IMR-90 (cell line): Measurements from ENCODE around the gene TDRD7. TPM values are rescaled to one million over a fixed set of nuclear protein-coding genes. Genes with fewer than 3 reads are reported as not detected.

Experiments used
- ATAC-seq: fragments of 200-7000 bp; cut with Tn5 transposase; 2 replicates; pipeline ENCODE4 v1.9.1; 2020; ENCODE audit warnings: low read depth, mild to moderate bottlenecking, moderate library complexity
- BruUV-seq: library from RNA; stranded (reverse); fragments of 400-500 nt; replicated peaks from 2 replicates; lab custom pipeline; 2021; lab: Mats Ljungman, UMichigan
- CTCF ChIA-PET: fragments of 300-600 bp; formaldehyde crosslinking; extraction: SDS; loops from one replicate; lab custom pipeline; 2021; ENCODE audit warnings: antibody characterized with exemption; lab: Yijun Ruan, JAX
- POLR2A ChIA-PET: fragments of 300-600 bp; sonication (Branson Sonifier 250); formaldehyde crosslinking; loops from one replicate; lab custom pipeline; 2022; ENCODE audit warnings: antibody characterized with exemption; ENCODE audit not compliant: unreplicated experiment; lab: Charles Lee
- DNase-seq: peaks from one replicate; pipeline ENCODE4 v3.0.0; 2013
- H2AFZ ChIP-seq: replicated peaks from 2 replicates; pipeline ENCODE3; 2013; ENCODE audit warnings: low read length, mild to moderate bottlenecking; ENCODE audit not compliant: poor library complexity
- H2AK5ac ChIP-seq: 2 replicates; pipeline ENCODE4 v1.6.1; 2013; ENCODE audit warnings: low read depth, low read length, inconsistent platforms
- H2AK9ac ChIP-seq: replicated peaks from 2 replicates; pipeline ENCODE3; 2013; ENCODE audit warnings: mild to moderate bottlenecking, low read depth, low read length, moderate library complexity; ENCODE audit not compliant: poor library complexity
- H2BK120ac ChIP-seq: 2 replicates; pipeline ENCODE4 v1.6.1; 2013; ENCODE audit warnings: low read depth, low read length, inconsistent platforms
- H2BK15ac ChIP-seq: 3 replicates; pipeline ENCODE4 v1.6.1; 2013; ENCODE audit warnings: low read depth, low read length, inconsistent platforms
- H2BK20ac ChIP-seq: 2 replicates; pipeline ENCODE4 v1.6.1; 2013; ENCODE audit warnings: low read depth, mild to moderate bottlenecking, inconsistent platforms, low read length, moderate library complexity
- H2BK5ac ChIP-seq: 2 replicates; pipeline ENCODE4 v1.6.1; 2013; ENCODE audit warnings: mild to moderate bottlenecking, low read depth, low read length, inconsistent platforms; ENCODE audit not compliant: poor library complexity, severe bottlenecking
- H3K14ac ChIP-seq: replicated peaks from 2 replicates; pipeline ENCODE4 v1.6.1; 2013; ENCODE audit warnings: low read depth, low read length, inconsistent platforms
- H3K18ac ChIP-seq: 2 replicates; pipeline ENCODE4 v1.6.1; 2013; ENCODE audit warnings: low read depth, low read length, control low read depth
- H3K23ac ChIP-seq: 2 replicates; pipeline ENCODE4 v1.6.1; 2013; ENCODE audit warnings: low read depth, low read length, inconsistent platforms
- H3K27ac ChIP-seq: 2 replicates; pipeline ENCODE4 v1.5.1; 2013; ENCODE audit warnings: mild to moderate bottlenecking, control low read depth, low read length; ENCODE audit not compliant: insufficient read depth
- H3K27me3 ChIP-seq: 2 replicates; pipeline ENCODE4 v1.6.1; 2013; ENCODE audit warnings: low read length; ENCODE audit not compliant: control insufficient read depth, insufficient read depth
- H3K36me3 ChIP-seq: 2 replicates; pipeline ENCODE4 v1.6.1; 2013; ENCODE audit warnings: low read length, mixed read lengths; ENCODE audit not compliant: control insufficient read depth, insufficient read depth
- H3K4ac ChIP-seq: 2 replicates; pipeline ENCODE4 v1.6.1; 2013; ENCODE audit warnings: low read depth, low read length, inconsistent platforms
- H3K4me1 ChIP-seq: 2 replicates; pipeline ENCODE4 v1.6.1; 2013; ENCODE audit warnings: low read length, mixed read lengths; ENCODE audit not compliant: control insufficient read depth, insufficient read depth
- H3K4me2 ChIP-seq: 2 replicates; pipeline ENCODE4 v1.6.1; 2013; ENCODE audit warnings: low read depth, mild to moderate bottlenecking, control low read depth, low read length, moderate library complexity
- H3K4me3 ChIP-seq: 2 replicates; pipeline ENCODE4 v1.5.1; 2013; ENCODE audit warnings: low read depth, mild to moderate bottlenecking, control low read depth, low read length, moderate library complexity; ENCODE audit not compliant: insufficient read depth
- H3K56ac ChIP-seq: 2 replicates; pipeline ENCODE4 v1.6.1; 2013; ENCODE audit warnings: low read length, inconsistent platforms; ENCODE audit not compliant: insufficient read depth; ENCODE audit errors: extremely low read depth
- H3K79me1 ChIP-seq, 2 experiments: 2 replicates each; pipeline ENCODE4 v1.6.1; 2013; ENCODE audit warnings: low read length in 2 of 2, inconsistent platforms in 1 of 2, low read depth in 1 of 2
- H3K9ac ChIP-seq: 2 replicates; pipeline ENCODE4 v1.6.1; 2013; ENCODE audit warnings: low read depth, low read length, control low read depth
- H3K9me1 ChIP-seq: 2 replicates; pipeline ENCODE4 v1.6.1; 2013; ENCODE audit warnings: low read length, inconsistent platforms; ENCODE audit not compliant: insufficient read depth
- H3K9me3 ChIP-seq: 2 replicates; pipeline ENCODE4 v1.6.1; 2013; ENCODE audit warnings: low read length; ENCODE audit not compliant: control insufficient read depth, insufficient read depth
- H4K20me1 ChIP-seq: 2 replicates; pipeline ENCODE4 v1.6.1; 2013; ENCODE audit warnings: low read length, inconsistent platforms; ENCODE audit not compliant: insufficient read depth
- H4K5ac ChIP-seq: 2 replicates; pipeline ENCODE4 v1.6.1; 2013; ENCODE audit warnings: mild to moderate bottlenecking, low read depth, low read length, control low read depth
- H4K8ac ChIP-seq, 2 experiments: 2 replicates each; pipeline ENCODE4 v1.6.1; 2013; ENCODE audit warnings: low read depth in 2 of 2, low read length in 2 of 2, control low read depth in 1 of 2, inconsistent platforms in 1 of 2
- H4K91ac ChIP-seq: 2 replicates; pipeline ENCODE4 v1.6.1; 2013; ENCODE audit warnings: low read depth, low read length, inconsistent platforms; ENCODE audit not compliant: insufficient read depth
- BHLHE40 ChIP-seq: fragments of 150-350 bp; IDR thresholded peaks from 2 replicates; pipeline ENCODE4 v1.6.1; 2016; ENCODE audit warnings: mild to moderate bottlenecking, low read depth, low read length
- CEBPB ChIP-seq: IDR thresholded peaks from 2 replicates; pipeline ENCODE4 v1.6.1; 2012; ENCODE audit warnings: low read depth, low read length, improper control_type of control experiment
- CHD1 ChIP-seq: IDR thresholded peaks from 2 replicates; pipeline ENCODE4 v1.6.1; 2012; ENCODE audit warnings: low read depth, low read length, improper control_type of control experiment
- CTCF ChIP-seq: conservative IDR thresholded peaks from 2 replicates; pipeline ENCODE4 v1.5.1; 2012; ENCODE audit warnings: mild to moderate bottlenecking, low read depth, low read length, improper control_type of control experiment
- ELK1 ChIP-seq: fragments of 150-350 bp; IDR thresholded peaks from 2 replicates; pipeline ENCODE4 v1.6.1; 2016; ENCODE audit warnings: low read depth, mild to moderate bottlenecking, low read length, moderate library complexity, borderline replicate concordance
- FOS ChIP-seq: fragments of 150-350 bp; IDR thresholded peaks from 2 replicates; pipeline ENCODE4 v1.6.1; 2016; ENCODE audit warnings: low read depth, low read length
- MAFK ChIP-seq: IDR thresholded peaks from 2 replicates; pipeline ENCODE4 v1.6.1; 2012; ENCODE audit warnings: low read depth, low read length, improper control_type of control experiment
- MAZ ChIP-seq: IDR thresholded peaks from 2 replicates; pipeline ENCODE4 v1.6.1; 2012; ENCODE audit warnings: low read depth, mild to moderate bottlenecking, low read length, improper control_type of control experiment, moderate library complexity, borderline replicate concordance
- MXI1 ChIP-seq: IDR thresholded peaks from 2 replicates; pipeline ENCODE4 v1.6.1; 2012; ENCODE audit warnings: low read depth, mild to moderate bottlenecking, low read length, moderate library complexity, borderline replicate concordance
- NFE2L2 ChIP-seq: fragments of 150-350 bp; IDR thresholded peaks from 2 replicates; pipeline ENCODE4 v1.6.1; 2016; ENCODE audit warnings: low read depth, mild to moderate bottlenecking, low read length
- POLR2A ChIP-seq: IDR thresholded peaks from 2 replicates; pipeline ENCODE4 v1.6.1; 2012; ENCODE audit warnings: mild to moderate bottlenecking, low read depth, low read length
- RAD21 ChIP-seq: IDR thresholded peaks from 2 replicates; pipeline ENCODE4 v1.6.1; 2012; ENCODE audit warnings: low read length, improper control_type of control experiment
- RCOR1 ChIP-seq: IDR thresholded peaks from 2 replicates; pipeline ENCODE4 v1.6.1; 2012; ENCODE audit warnings: mild to moderate bottlenecking, low read length, improper control_type of control experiment; ENCODE audit not compliant: insufficient replicate concordance
- RFX5 ChIP-seq: IDR thresholded peaks from 2 replicates; pipeline ENCODE4 v1.8.0; 2012; ENCODE audit warnings: low read depth, mild to moderate bottlenecking, low read length, moderate library complexity
- SMC3 ChIP-seq: fragments of 150-350 bp; IDR thresholded peaks from 2 replicates; pipeline ENCODE4 v1.6.1; 2016; ENCODE audit warnings: low read depth, mild to moderate bottlenecking, antibody characterized with exemption, low read length, moderate library complexity
- USF2 ChIP-seq: fragments of 150-350 bp; IDR thresholded peaks from 2 replicates; pipeline ENCODE4 v1.6.1; 2017; ENCODE audit warnings: mild to moderate bottlenecking, antibody characterized with exemption, low read length, low read depth
- WGBS, 2 experiments: methylation state at CpG; one replicate each; pipeline versions ENCODE4 v1.1.5 to v1.1.7; 2013; ENCODE audit warnings: missing lambda C conversion rate in 2 of 2; ENCODE audit not compliant: insufficient read length in 1 of 2; ENCODE audit errors: extremely low coverage in 2 of 2; 5-methylcytosine and 5-hydroxymethylcytosine counted together
- dilution Hi-C: fragments of 300-500 bp; cut with HindIII; formaldehyde crosslinking; loops from one replicate; pipeline ENCODE4 v1.14.3; 2018; ENCODE audit warnings: low sequenced_read_pairs; ENCODE audit not compliant: unreplicated experiment
- in situ Hi-C: fragments of 300-500 bp; cut with MboI; formaldehyde crosslinking; loops from 3 replicates; pipeline ENCODE4 v1.14.3; 2019; ENCODE audit warnings: low sequenced_read_pairs, inconsistent platforms, mixed read lengths
- intact Hi-C: fragments of 100-400 bp; cut with micrococcal nuclease; formaldehyde crosslinking; loops from 2 replicates; pipeline ENCODE4 v1.10.0; 2022
- polyA plus RNA-seq, 3 experiments: library from polyadenylated mRNA; depleted of rRNA; stranded (reverse); fragments of >200 nt; gene quantifications; 2 replicates each; pipeline ENCODE4 v1.2.3, GENCODE V29; 2012; ENCODE audit warnings: low replicate concordance in 1 of 3
- total RNA-seq: library from RNA; depleted of rRNA; stranded (reverse); fragments of >200 nt; gene quantifications from 2 replicates; pipeline ENCODE4 v1.2.3, GENCODE V29; 2012

Gene TDRD7
- total and polyA plus RNA-seq, 2 of the 4 experiments (the other 2 are of a cell fraction) = 4.4 to 9.7 TPM

- TF ChIP-seq MAFK (no peak), RFX5 (no peak), ELK1 (no peak), BHLHE40 (no peak), MAZ (no peak), RCOR1 (no peak), MXI1 (no peak), FOS (no peak), POLR2A (no peak), CEBPB (no peak), SMC3 (no peak), RAD21 (no peak), USF2 (no peak), CTCF (no peak), NFE2L2 (no peak), CHD1 (no peak)
- Histone ChIP-seq H4K5ac (no peak overlapping the region), H3K14ac (no peak overlapping the region), H3K9me1 (no peaks in the 10 kb centered on the region), H3K4me2 (no peak overlapping the region), H2BK5ac (no peak overlapping the region), H3K4me3 (no peak overlapping the region), H2AK5ac (no peak overlapping the region), H2AFZ (no peak overlapping the region), H3K27me3 (no peaks in the 10 kb centered on the region), H3K36me3 (peaks cover 3% of the 10 kb centered on the region; the same call in 1 of the 2 replicates), H3K9ac (no peak overlapping the region), H3K9me3 (no peaks in the 10 kb centered on the region), H3K4ac (no peak overlapping the region), H2BK120ac (no peak overlapping the region), H3K27ac (no peak overlapping the region), H3K79me1 (peaks cover 2 to 9% of the 10 kb centered on the region in 2 experiments; a peak in 3 of 4 replicates), H4K20me1 (no peaks in the 10 kb centered on the region), H3K4me1 (no peaks in the 10 kb centered on the region), H3K56ac (no peak overlapping the region), H2AK9ac (no peak overlapping the region), H3K18ac (no peak overlapping the region), H2BK15ac (no peak overlapping the region), H3K23ac (no peak overlapping the region), H4K8ac (no peak overlapping the region), H2BK20ac (no peak overlapping the region), H4K91ac (no peak overlapping the region)
- DNase-seq (peak; percentile 36), ATAC-seq (peak; percentile 68)
- ChIA-PET CTCF (interaction anchor here (1.0 kb wide), 1 partner anchor 569 kb away, joined by 3 read pairs; no protein-coding TSS in a partner anchor), POLR2A (no interaction called here)
- dilution Hi-C loops (no loop called here), intact Hi-C loops (no loop called here), in situ Hi-C loops (no loop called here)
- BruUV-seq = no TSS peak
- WGBS, 2 experiments = no CpG with 5 or more reads among the region's 3 CpGs
Observed at GRCh38 chr9:97425973-97426336, 14.1 kb downstream of the TDRD7 start.
